Activated T-helper 1 cell treated with anti-CD3 and anti-CD28 coated beads, Interleukin-2, amount 50 U/mL, for 16 hours (primary cell): Measurements from ENCODE around the gene KCNA5.

Source experiments
- DNase-seq, 2 donors: peaks; one replicate each; pipeline ENCODE4 v3.0.0-alpha.2; 2020; ENCODE audit warnings: low read depth in 1 of 2, low spot score in 1 of 2

Gene KCNA5

GRCh38 chr12:5043589-5044419 lies at the start of gene KCNA5:
Gene KCNA5, plus strand, starts transcription at chr12:5043879. Its CDS starts 269 bp downstream, at chr12:5044148.
- no peak for DNase-seq

GRCh38 chr12:4994622-4995021 lies 49.1 kb upstream of the KCNA5 start:
- no peak for DNase-seq

- no peak for DNase-seq
Measured at GRCh38 chr12:4996714-4997113, 47.0 kb upstream of the KCNA5 start.

- no peak for DNase-seq
Measured at GRCh38 chr12:4997939-4998338, 45.7 kb upstream of the KCNA5 start.

GRCh38 chr12:5000204-5000603 lies 43.5 kb upstream of the KCNA5 start:
- no peak for DNase-seq

GRCh38 chr12:5000658-5001385 lies 42.9 kb upstream of the KCNA5 start:
- no peak for DNase-seq

DNA sequence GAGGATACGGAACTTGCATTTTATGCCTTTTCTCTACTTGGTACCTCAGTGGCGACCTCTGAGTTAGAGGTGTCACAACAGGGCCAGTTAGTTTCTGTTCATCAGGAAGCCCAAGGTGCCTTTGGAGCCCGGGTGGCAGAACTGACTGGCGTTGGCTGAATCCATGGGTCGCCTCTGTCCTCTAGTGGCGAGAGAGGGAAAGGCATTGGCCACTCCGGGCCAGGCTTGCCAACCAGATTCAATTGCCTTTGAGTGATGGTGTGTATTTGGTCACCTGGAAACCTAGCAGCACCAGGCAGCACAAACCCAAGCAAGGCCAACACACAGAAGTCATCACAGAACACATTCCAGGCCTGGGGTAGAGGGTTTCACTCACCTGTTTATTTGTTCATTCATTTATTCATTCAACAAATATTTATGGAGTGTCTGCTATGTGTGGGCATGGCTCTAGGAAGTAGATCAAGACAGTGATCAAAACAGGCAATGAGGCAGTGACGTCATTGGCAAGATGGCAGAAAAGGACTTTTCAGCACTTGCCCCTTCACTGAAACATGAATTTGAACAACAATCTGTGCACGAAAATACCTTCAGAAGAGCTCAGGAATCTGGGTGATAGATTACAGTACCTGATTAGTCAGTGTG lies 40.5 kb upstream of the KCNA5 start:
- DNase-seq = peak in 1 of 2 donors; percentile 4

GRCh38 chr12:5008661-5009060 lies 35.0 kb upstream of the KCNA5 start:
- no peak for DNase-seq

- no peak for DNase-seq
Measured at GRCh38 chr12:5010151-5010550, 33.5 kb upstream of the KCNA5 start.

GRCh38 chr12:5012337-5012736 lies 31.3 kb upstream of the KCNA5 start:
- no peak for DNase-seq

DNA sequence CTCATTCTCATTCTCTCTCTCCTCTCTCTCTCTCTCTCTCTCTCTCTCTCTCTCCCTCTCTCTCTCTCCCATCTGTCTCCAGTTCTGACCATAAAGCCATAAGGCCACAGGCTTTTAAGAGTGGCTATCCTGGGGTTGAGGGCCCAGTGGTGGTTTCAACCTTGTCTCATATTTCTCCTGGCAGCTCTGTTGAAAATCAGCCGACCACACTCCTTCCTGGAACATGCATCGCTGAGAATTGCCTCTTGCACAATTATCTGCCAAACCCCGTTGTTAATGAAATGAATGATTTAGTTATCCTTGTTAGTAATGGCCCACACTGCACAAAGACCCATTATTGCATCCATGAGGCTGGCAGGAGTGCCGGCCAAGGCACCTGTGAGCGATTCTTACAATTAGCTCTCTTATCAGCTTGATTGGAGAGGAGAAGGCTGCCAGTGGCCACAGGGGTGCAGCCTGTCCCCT lies 30.4 kb upstream of the KCNA5 start:
- DNase-seq = no peak

- DNase-seq = no peak
Measured at GRCh38 chr12:5014269-5014668, 29.4 kb upstream of the KCNA5 start.

GRCh38 chr12:5015711-5016492 lies 27.8 kb upstream of the KCNA5 start:
- DNase-seq = no peak

- DNase-seq = no peak
Measured at GRCh38 chr12:5016526-5016925, 27.2 kb upstream of the KCNA5 start.

DNA sequence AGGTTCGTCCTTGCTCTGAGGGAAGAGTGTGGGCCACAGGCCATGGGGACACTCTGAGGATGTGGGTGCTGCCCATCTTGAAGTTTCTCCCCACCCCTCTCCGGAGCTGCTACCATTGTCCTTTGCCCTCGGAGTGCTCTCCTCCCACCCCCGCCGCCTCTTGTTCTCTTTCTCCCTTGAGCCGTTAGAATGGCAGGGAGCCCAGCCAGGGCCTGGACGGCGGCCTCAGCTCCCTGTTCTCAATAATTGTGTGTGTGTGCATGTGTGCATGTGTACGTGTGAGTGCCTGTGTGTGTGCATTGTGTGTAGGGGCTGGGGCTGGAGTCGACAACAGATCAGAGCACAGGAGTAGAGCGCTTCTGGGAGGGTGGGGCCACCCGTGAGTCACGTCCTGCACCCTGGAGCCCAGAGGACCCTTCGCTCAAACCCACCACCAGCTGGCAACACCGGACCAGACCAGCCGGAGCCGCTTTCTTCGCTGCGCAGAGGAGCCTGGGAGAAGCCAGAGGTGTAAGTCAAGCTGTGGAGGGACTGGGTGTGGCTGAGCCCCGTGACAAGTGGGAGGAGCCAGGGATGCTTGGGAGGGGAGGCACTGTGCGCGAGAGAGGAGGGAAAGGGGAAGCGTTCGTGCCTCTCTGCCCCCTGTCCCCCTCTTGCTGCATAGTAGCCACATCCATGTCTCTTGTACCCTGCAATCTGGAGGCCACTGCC lies 25.9 kb upstream of the KCNA5 start:
- DNase-seq = no peak

GRCh38 chr12:5018677-5019076 lies 25.0 kb upstream of the KCNA5 start:
- no peak for DNase-seq

- no peak for DNase-seq
Measured at GRCh38 chr12:5022025-5022424, 21.7 kb upstream of the KCNA5 start.

- no peak for DNase-seq
Measured at GRCh38 chr12:5022465-5023061, 21.1 kb upstream of the KCNA5 start.

DNA sequence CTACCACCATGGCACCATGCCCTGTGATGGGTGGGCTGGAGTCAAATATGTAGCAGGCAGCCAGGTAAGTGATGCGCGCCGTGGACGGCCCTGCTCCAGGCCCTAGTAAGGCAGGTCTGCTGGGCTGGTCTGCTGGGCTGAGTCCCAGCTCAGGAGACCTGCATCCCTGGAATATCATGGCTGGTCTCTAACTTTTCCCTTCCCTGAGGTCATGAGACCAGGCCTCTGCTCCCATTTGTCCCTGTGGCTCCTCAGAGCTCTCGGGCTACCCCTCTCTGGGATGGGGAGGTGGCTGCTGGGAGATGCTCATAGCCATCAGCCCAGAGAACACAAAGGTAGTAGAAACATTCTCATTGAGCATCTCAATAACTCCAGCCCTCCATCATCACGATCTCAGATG lies 19.8 kb upstream of the KCNA5 start:
- DNase-seq = no peak

DNA sequence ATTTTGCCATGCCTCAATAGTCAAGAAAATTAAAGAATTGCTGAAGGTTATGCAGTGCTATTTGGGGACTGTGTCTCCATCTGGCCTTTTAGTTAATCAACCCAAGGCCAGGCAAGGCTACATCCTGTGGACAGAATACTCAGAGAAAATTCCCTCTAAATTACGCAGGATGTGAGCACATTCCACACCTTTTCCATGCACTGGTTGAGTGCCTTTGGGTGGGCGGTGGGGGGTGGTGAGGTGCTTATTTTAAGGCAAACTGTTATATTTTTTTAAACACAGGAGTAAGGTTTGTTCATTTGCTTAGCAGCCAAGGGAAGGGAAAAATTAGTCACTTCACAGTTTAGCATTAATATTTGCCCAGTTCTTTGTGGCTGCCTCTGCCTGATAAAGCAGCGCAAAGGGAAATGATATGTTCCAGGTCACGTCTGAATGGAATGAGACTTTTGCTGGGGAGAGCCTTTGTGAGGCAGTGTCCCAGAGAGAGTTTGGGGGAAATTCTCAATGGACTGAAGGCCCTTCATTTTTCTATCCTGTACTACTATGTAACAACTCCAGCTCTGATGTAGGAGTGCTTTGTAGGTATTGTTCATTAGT lies 17.2 kb upstream of the KCNA5 start:
- no peak for DNase-seq
